ENCODE measurements around the gene STAT2. TPM values are rescaled to one million over a fixed set of nuclear protein-coding genes. Genes with fewer than 3 reads are reported as not detected.

Gene STAT2
- total RNA-seq (2011; cell fraction: chromatin; rRNA removed; ENCODE audit: low replicate concordance), result 323 and 539 TPM in 2 replicates
- 245 and 246 TPM in 2 replicates for total RNA-seq (2011; cell fraction: nucleolus; rRNA removed)
- total RNA-seq (2011; cell fraction: nucleoplasm; rRNA removed), result 197 and 224 TPM in 2 replicates
- total RNA-seq (2014; rRNA removed), result 32.7 and 36.9 TPM in 2 replicates
- 38.6 and 40.3 TPM in 2 replicates for total RNA-seq (2014; rRNA removed; fragmentation: Illumina TruSeq; extraction: Trizol)
- 39.1 and 40.5 TPM in 2 replicates for total RNA-seq (2015; rRNA removed; fragmentation: Illumina TruSeq; extraction: Trizol)
- total RNA-seq (2021), result 46.9 and 49.3 TPM in 2 replicates
- 44.2 and 71.2 TPM in 2 replicates for polyA plus RNA-seq (2011; rRNA removed)
- polyA plus RNA-seq (2011; cell fraction: cytosol; rRNA removed), result 27.4 and 45.5 TPM in 2 replicates
- 151 and 211 TPM in 2 replicates for polyA plus RNA-seq (2011; cell fraction: nucleus; rRNA removed)
- 34.1 and 59.4 TPM in 2 replicates for polyA plus RNA-seq (2012)
- 38.2 and 39.2 TPM in 2 replicates for polyA plus RNA-seq (2014; fragmentation: Illumina TruSeq; extraction: Trizol)
- 10 to 100 TPM; 15.5 to 16.9 TPM for polyA plus RNA-seq (2014; fragmentation: Nextera tagmentation; extraction: Ambion mirVana)
- polyA plus RNA-seq (2014; rRNA removed), result 39.1 and 40.1 TPM in 2 replicates
- 69.6 and 79.5 TPM in 2 replicates for polyA minus RNA-seq (2011; rRNA and poly(A)+ RNA removed)
- polyA minus RNA-seq (2011; cell fraction: cytosol; rRNA and poly(A)+ RNA removed), result 28.8 and 40.3 TPM in 2 replicates
- 75.9 and 148 TPM in 2 replicates for polyA minus RNA-seq (2011; cell fraction: nucleus; rRNA and poly(A)+ RNA removed)
- percentile 77 among the genes with signal in this experiment for Bru-seq, nascent RNA
- percentile 69 among the genes with signal in this experiment for BruChase-seq, experiment 1, labeled RNA remaining after a 2-hour chase
- BruChase-seq, experiment 2, labeled RNA remaining after a 6-hour chase, result percentile 77 among the genes with signal in this experiment
- long read RNA-seq, experiment 1, partial matches to known transcripts, result 4 of 16 reads
- long read RNA-seq, experiment 1, other reads (novel, unspliced or antisense), result 11 of 16 reads
- long read RNA-seq, experiment 2, partial matches to known transcripts, result 2 of 13 reads
- long read RNA-seq, experiment 2, other reads (novel, unspliced or antisense), result 9 of 13 reads
- long read RNA-seq, experiment 3, partial matches to known transcripts, result 0 of 1 reads
- long read RNA-seq, experiment 3, other reads (novel, unspliced or antisense), result 1 of 1 reads

DNA sequence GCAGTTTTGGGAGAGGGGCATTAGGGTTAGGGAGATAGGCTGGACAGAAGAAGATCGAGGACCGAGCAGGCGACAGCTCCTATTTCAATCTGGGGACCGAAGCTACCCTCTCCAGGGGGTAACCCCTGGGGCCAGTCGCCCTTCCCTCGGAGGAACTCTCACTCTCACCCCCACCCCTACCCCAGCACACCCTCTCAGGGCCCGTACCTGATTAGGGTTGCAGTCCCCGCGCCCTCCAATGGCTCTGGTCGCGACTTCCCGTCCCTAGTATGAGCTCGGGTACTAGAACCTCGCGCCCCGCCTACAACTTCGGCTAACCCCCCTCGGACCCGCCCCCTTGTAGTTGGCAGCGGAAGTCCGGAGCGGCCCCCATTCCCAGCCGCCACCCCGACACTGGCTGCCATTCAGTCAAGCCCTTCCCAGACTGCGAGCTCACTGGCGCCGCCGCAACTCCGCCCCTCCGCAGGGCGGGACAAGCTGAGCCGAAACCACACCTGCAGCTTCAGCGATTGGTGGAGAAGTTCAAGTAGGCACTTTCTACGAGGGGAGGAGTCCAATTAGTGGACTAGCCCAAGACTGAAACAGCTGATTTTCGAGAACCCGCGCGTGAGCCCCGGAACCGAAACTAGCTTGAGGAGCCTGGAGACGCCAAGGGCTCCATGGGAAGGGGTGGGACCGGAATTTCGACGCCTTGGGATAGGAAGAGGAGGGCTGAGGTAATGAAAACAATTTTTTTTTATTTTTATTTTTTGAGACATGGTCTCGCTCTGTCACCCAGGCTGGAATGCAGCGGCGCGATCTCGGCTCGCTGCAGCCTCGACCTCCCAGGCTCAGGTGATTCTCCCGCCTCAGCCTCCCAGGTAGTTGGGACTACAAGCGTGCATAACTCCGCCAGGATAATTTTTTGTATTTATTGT lies at the start of gene STAT2:
Gene STAT2 (minus strand): TSS at position 257 of the 917 bp plus-strand sequence. CDS start 3,536 bp downstream, outside the sequence.
- POLR2A ChIA-PET, result interaction anchor here (0.6 to 19.4 kb wide), 21 partner anchors 9 to 277 kb away, joined by 3 to 274 read pairs (median 4); partner anchors contain the start of genes IL23A, PAN2 and TIMELESS
- peak within 1 kb of the TSS; percentile 77 to 92 for H3K9ac ChIP-seq (ENCODE audit: insufficient read depth in 1 of 2, low read depth in 2 of 2, low read length in 2 of 2)
- in situ Hi-C loops (cut with MboI) (no loop called here), intact Hi-C loops (cut with micrococcal nuclease) (loop anchor here (1.0 to 10.0 kb wide), 3 partner anchors 26 to 275 kb away; partner anchors contain the start of genes BAZ2A and SPRYD4)
- no peaks in the 10 kb centered on the region for H3K27me3 ChIP-seq (ENCODE audit: control insufficient read depth in 2 of 2, insufficient read depth in 2 of 2, low read length in 2 of 2)
- H3K36me3 ChIP-seq (ENCODE audit: control insufficient read depth, insufficient read depth, low read length), result peaks cover 13% of the 10 kb centered on the region; the same call in 2 of the 3 replicates
- peak within 1 kb of the TSS; percentile 88 for H3K4me2 ChIP-seq (ENCODE audit: insufficient read depth, low read length)
- no TSS peak for BruUV-seq (replicated peaks)
- H2AFZ ChIP-seq (ENCODE audit: low read depth, low read length), result peak within 1 kb of the TSS; percentile 90
- peaks cover 13 to 15% of the 10 kb centered on the region in 2 experiments for H3K4me1 ChIP-seq (replicated peaks in 1 of 2; ENCODE audit: control insufficient read depth in 2 of 2, insufficient read depth in 2 of 2, low read length in 2 of 2)
- no peaks in the 10 kb centered on the region for H3K9me3 ChIP-seq (replicated peaks; ENCODE audit: control insufficient read depth, insufficient read depth, low read depth, low read length)
- no peaks in the 10 kb centered on the region for H3K9me1 ChIP-seq (ENCODE audit: control insufficient read depth, insufficient read depth, low read length)
- peak; percentile 98 for ATAC-seq
- no peaks in the 10 kb centered on the region for H4K20me1 ChIP-seq (replicated peaks; ENCODE audit: control insufficient read depth, insufficient read depth, low read length)
- peaks cover 27% of the 10 kb centered on the region for H3K79me2 ChIP-seq (ENCODE audit: control insufficient read depth, insufficient read depth, low read length)
- H3K4me3 ChIP-seq, result peak within 1 kb of the TSS; percentile 64
- H3K27ac ChIP-seq (ENCODE audit: extremely low read depth, low read depth, low read length), result peak within 1 kb of the TSS; percentile 76
- CTCF ChIA-PET (ENCODE audit: low intra/inter-chr PET ratio), result no interaction called here
- peak; percentile 99 for FAIRE-seq
- DNase-seq (ENCODE audit: extremely low read depth in 1 of 4, low spot score in 3 of 4), result peak; percentile 94 to 100 (median 96)
- WGBS (ENCODE audit: insufficient coverage, low coverage, missing lambda C conversion rate), result under 1% methylated on average over 48 of the region's 54 CpGs
- TF ChIP-seq HEY1 (CRISPR knock-in tag; IDR thresholded peaks at IDR 0.05; ENCODE audit: borderline replicate concordance), result no peak
- peak; percentile 58 for TF ChIP-seq TBP (optimal IDR thresholded peaks at IDR 0.05; ENCODE audit: low read depth, low read length)
- TF ChIP-seq, protein P1, sequence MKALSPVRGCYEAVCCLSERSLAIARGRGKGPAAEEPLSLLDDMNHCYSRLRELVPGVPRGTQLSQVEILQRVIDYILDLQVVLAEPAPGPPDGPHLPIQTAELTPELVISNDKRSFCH (CRISPR knock-in tag; IDR thresholded peaks at IDR 0.05), result no peak
- TF ChIP-seq, protein P1 (tag; IDR thresholded peaks at IDR 0.05), result no peak
- TF ChIP-seq, protein P2, sequence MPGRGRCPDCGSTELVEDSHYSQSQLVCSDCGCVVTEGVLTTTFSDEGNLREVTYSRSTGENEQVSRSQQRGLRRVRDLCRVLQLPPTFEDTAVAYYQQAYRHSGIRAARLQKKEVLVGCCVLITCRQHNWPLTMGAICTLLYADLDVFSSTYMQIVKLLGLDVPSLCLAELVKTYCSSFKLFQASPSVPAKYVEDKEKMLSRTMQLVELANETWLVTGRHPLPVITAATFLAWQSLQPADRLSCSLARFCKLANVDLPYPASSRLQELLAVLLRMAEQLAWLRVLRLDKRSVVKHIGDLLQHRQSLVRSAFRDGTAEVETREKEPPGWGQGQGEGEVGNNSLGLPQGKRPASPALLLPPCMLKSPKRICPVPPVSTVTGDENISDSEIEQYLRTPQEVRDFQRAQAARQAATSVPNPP (IDR thresholded peaks at IDR 0.05; ENCODE audit: borderline replicate concordance, insufficient read depth, insufficient read length), result no peak
- no peak for TF ChIP-seq CHD1 (IDR thresholded peaks at IDR 0.05; ENCODE audit: low read length)
- peak; percentile 77 for TF ChIP-seq SPI1 (IDR thresholded peaks at IDR 0.05; ENCODE audit: borderline replicate concordance, low read depth, low read length)
- no peak for TF ChIP-seq ARNT (IDR thresholded peaks at IDR 0.05)
- peak; percentile 15; the same call in 1 of the 2 replicates for TF ChIP-seq CHD2 (IDR thresholded peaks at IDR 0.05; ENCODE audit: low read depth, low read length)
- TF ChIP-seq MAZ (CRISPR knock-in tag; conservative IDR thresholded peaks at IDR 0.05 in 1 of 2, IDR thresholded peaks at IDR 0.05 in 1 of 2), result peak; percentile 80; a peak in 3 of 4 replicates
- TF ChIP-seq NR3C1 (CRISPR knock-in tag; IDR thresholded peaks at IDR 0.05), result no peak
- TF ChIP-seq SMARCA4 (IDR thresholded peaks at IDR 0.05), result 0 out of 2 replicates have a peak, but pooled peaks have one; percentile 6
- no peak for TF ChIP-seq PRMT5 (CRISPR knock-in tag; IDR thresholded peaks at IDR 0.05)
- no peak for TF ChIP-seq ZNF311 (CRISPR knock-in tag; IDR thresholded peaks at IDR 0.05)
- TF ChIP-seq MEIS2 (IDR thresholded peaks at IDR 0.05; ENCODE audit: partially characterized antibody), result peak; percentile 57
- peak; percentile 87 for TF ChIP-seq MBD2 (IDR thresholded peaks at IDR 0.05; ENCODE audit: borderline replicate concordance, low read depth)

All from K562 (cell line).